BE2C (cell line): ENCODE data around the gene RACK1.

Source experiments
- DNase-seq: peaks from one replicate; pipeline ENCODE4 v3.0.0-alpha.2; 2020
- H3K27me3 ChIP-seq: fragments of 250-450 bp; sonication (Bioruptor Pico); 2 replicates; pipeline ENCODE4 v1.5.1; 2020; ENCODE audit warnings: mild to moderate bottlenecking
- H3K36me3 ChIP-seq: fragments of 250-450 bp; sonication (Bioruptor Pico); 2 replicates; pipeline ENCODE4 v1.5.1; 2020; ENCODE audit warnings: mild to moderate bottlenecking
- H3K4me1 ChIP-seq: fragments of 250-450 bp; sonication (Bioruptor Pico); 2 replicates; pipeline ENCODE4 v1.5.1; 2020
- H3K4me3 ChIP-seq: 2 replicates; pipeline ENCODE4 v1.5.1; 2011; ENCODE audit warnings: low read depth, low read length
- H3K9me3 ChIP-seq: fragments of 250-450 bp; sonication (Bioruptor Pico); 2 replicates; pipeline ENCODE4 v1.5.1; 2020
- CTCF ChIP-seq: IDR thresholded peaks from 2 replicates; pipeline ENCODE4 v1.5.1; 2012; ENCODE audit warnings: mild to moderate bottlenecking, low read depth, low read length

Gene RACK1

GRCh38 chr5:181259283-181259682 lies 15.6 kb upstream of the RACK1 start:
- H3K4me3 ChIP-seq: peak overlapping the region; percentile 99
- no peak for DNase-seq
- H3K4me1 ChIP-seq: peaks cover 3% of the 10 kb centered on the region
- no peaks in the 10 kb centered on the region for H3K27me3 ChIP-seq
- H3K9me3 ChIP-seq: no peaks in the 10 kb centered on the region
- peaks cover 39% of the 10 kb centered on the region for H3K36me3 ChIP-seq
- no peak for TF ChIP-seq CTCF

- DNase-seq: no peak
- Histone ChIP-seq H3K9me3 (no peaks in the 10 kb centered on the region), H3K4me3 (peak overlapping the region; percentile 99), H3K36me3 (peaks cover 40% of the 10 kb centered on the region), H3K27me3 (no peaks in the 10 kb centered on the region), H3K4me1 (peaks cover 3% of the 10 kb centered on the region)
- no peak for TF ChIP-seq CTCF
These were observed 14.9 kb upstream of the RACK1 start for GRCh38 chr5:181258576-181258975.

- peaks cover 3% of the 10 kb centered on the region for H3K4me1 ChIP-seq
- H3K9me3 ChIP-seq: no peaks in the 10 kb centered on the region
- TF ChIP-seq CTCF: no peak
- H3K27me3 ChIP-seq: no peaks in the 10 kb centered on the region
- no peak overlapping the region for H3K4me3 ChIP-seq
- H3K36me3 ChIP-seq: peaks cover 41% of the 10 kb centered on the region
- no peak for DNase-seq
These were observed 12.3 kb upstream of the RACK1 start for GRCh38 chr5:181255836-181256578.

GRCh38 chr5:181255276-181255675 lies 11.6 kb upstream of the RACK1 start:
- TF ChIP-seq CTCF: no peak
- Histone ChIP-seq H3K9me3 (no peaks in the 10 kb centered on the region), H3K4me1 (peaks cover 3% of the 10 kb centered on the region), H3K27me3 (no peaks in the 10 kb centered on the region), H3K36me3 (peaks cover 46% of the 10 kb centered on the region), H3K4me3 (no peak overlapping the region)
- no peak for DNase-seq

- Histone ChIP-seq H3K4me3 (peak overlapping the region; percentile 98), H3K27me3 (no peaks in the 10 kb centered on the region), H3K4me1 (no peaks in the 10 kb centered on the region; the same call in 1 of the 2 replicates), H3K9me3 (no peaks in the 10 kb centered on the region), H3K36me3 (peaks cover 28% of the 10 kb centered on the region)
- no peak for DNase-seq
- TF ChIP-seq CTCF: no peak
These were observed 4.6 kb upstream of the RACK1 start for GRCh38 chr5:181248277-181248676.

GRCh38 chr5:181246276-181247049 lies 2.8 kb upstream of the RACK1 start:
- H3K4me1 ChIP-seq: peaks cover 8% of the 10 kb centered on the region

More at GRCh38 chr5:181246276-181247049, 2.8 kb upstream of the RACK1 start:
- H3K27me3 ChIP-seq: no peaks in the 10 kb centered on the region
- H3K9me3 ChIP-seq: no peaks in the 10 kb centered on the region
- no peak for TF ChIP-seq CTCF
- H3K36me3 ChIP-seq: peaks cover 41% of the 10 kb centered on the region
- peak; percentile 89 for DNase-seq
- peak overlapping the region; percentile 98 for H3K4me3 ChIP-seq
